Aorta (tissue), 5 donors: ENCODE results near the gene SLC6A6. TPM values are rescaled to one million over a fixed set of nuclear protein-coding genes. Genes with fewer than 3 reads are reported as not detected.

ENCODE experiments used
- ATAC-seq: fragments of 200-7000 bp; cut with Tn5 transposase; one replicate; pipeline ENCODE4 v1.9.1; 2022; ENCODE audit warnings: moderate library complexity; ENCODE audit not compliant: low FRiP score
- DNase-seq, 2 donors: peaks; one replicate each; pipeline ENCODE4 v3.0.0-alpha.2; 2020
- H3K27ac ChIP-seq, 2 donors: one replicate each; pipeline ENCODE4 v1.5.1; 2013; ENCODE audit warnings: low read length in 2 of 2, mild to moderate bottlenecking in 2 of 2, moderate library complexity in 2 of 2, control low read depth in 1 of 2, inconsistent platforms in 1 of 2, low read depth in 1 of 2
- H3K27me3 ChIP-seq, 2 donors: one replicate each; pipeline ENCODE4 v1.6.1; 2013; ENCODE audit warnings: control low read depth in 1 of 2, low read length in 1 of 2, mild to moderate bottlenecking in 1 of 2, moderate library complexity in 1 of 2; ENCODE audit not compliant: insufficient read depth in 2 of 2, control insufficient read depth in 1 of 2
- H3K36me3 ChIP-seq, 2 donors: one replicate each; pipeline ENCODE4 v1.6.1; 2013; ENCODE audit warnings: control low read depth in 1 of 2, low read length in 1 of 2, mild to moderate bottlenecking in 1 of 2; ENCODE audit not compliant: insufficient read depth in 2 of 2, control insufficient read depth in 1 of 2
- H3K4me1 ChIP-seq, 2 donors: one replicate each; pipeline ENCODE4 v1.6.1; 2013; ENCODE audit warnings: low read length in 2 of 2, control low read depth in 1 of 2, mild to moderate bottlenecking in 1 of 2, moderate library complexity in 1 of 2; ENCODE audit not compliant: insufficient read depth in 2 of 2, control insufficient read depth in 1 of 2
- H3K4me3 ChIP-seq, 2 donors: one replicate each; pipeline ENCODE4 v1.5.1; 2013; ENCODE audit warnings: low read length in 2 of 2, control low read depth in 1 of 2, mild to moderate bottlenecking in 1 of 2
- H3K9me3 ChIP-seq: one replicate; pipeline ENCODE4 v1.6.1; 2013; ENCODE audit warnings: mild to moderate bottlenecking, low read length; ENCODE audit not compliant: control insufficient read depth
- WGBS, 2 donors: extraction: QIAGEN DNeasy Blood & Tissue Kit; methylation state at CpG; one replicate each; pipeline ENCODE4 v1.1.7; 2013; 5-methylcytosine and 5-hydroxymethylcytosine counted together
- intact Hi-C, 2 donors: fragments of 100-400 bp; cut with DNase I; formaldehyde crosslinking; loops; one replicate each; pipeline versions ENCODE4 v1.14.2 to v1.15.0; 2022
- polyA plus RNA-seq, 2 donors: library from polyadenylated mRNA; stranded (reverse); fragments of 200-250 nt; gene quantifications; one replicate each; pipeline ENCODE4 v1.2.3, GENCODE V29; 2013
- total RNA-seq, 2 donors: library from RNA; stranded (reverse); fragmentation: NEBNext Ultra II Directional; extraction: Animal tissue kit (Norgen Biotek cat#: 25700); gene quantifications; one replicate each; pipeline ENCODE4 v1.2.1, GENCODE V29; 2021
- donor health status: healthy with polysubstance abuse.
- donor health status: Bipolar disorder and iron deficiency.
- donor health status: DM: no; HTN: no; CAD: no.
- donor health status: DM: no; HTN: no; CAD: no.
- donor health status: DM: yes; HTN: yes; CAD: no.

Gene SLC6A6
- total and polyA plus RNA-seq, 4 donors = 5.3 to 62.2 (median 21.3) TPM

- 66 to 74% methylated on average over 10 of the region's 10 CpGs for WGBS, 2 donors
- no peaks in the 10 kb centered on the region for H3K36me3 ChIP-seq
These were observed 94.9 kb downstream of the SLC6A6 start for GRCh38 chr3:14497321-14497720.

GRCh38 chr3:14502472-14502871 lies 100.1 kb downstream of the SLC6A6 start:
- intact Hi-C loops = no loop called here
- ATAC-seq (no peak), DNase-seq (no peak)
- H3K27me3 ChIP-seq = no peaks in the 10 kb centered on the region
- H3K36me3 ChIP-seq = no peaks in the 10 kb centered on the region
- peaks cover 5% of the 10 kb centered on the region for H3K9me3 ChIP-seq
- no peaks in the 10 kb centered on the region for H3K4me1 ChIP-seq
- no peak overlapping the region for H3K27ac ChIP-seq
- no peak overlapping the region for H3K4me3 ChIP-seq

More at GRCh38 chr3:14497321-14497720, 94.9 kb downstream of the SLC6A6 start:
- H3K27me3 ChIP-seq = no peaks in the 10 kb centered on the region
- no peak for ATAC-seq
- H3K27ac ChIP-seq = no peak overlapping the region
- no peaks in the 10 kb centered on the region for H3K9me3 ChIP-seq
- no peaks in the 10 kb centered on the region for H3K4me1 ChIP-seq
- peak in 1 of 2 donors; percentile 30 for DNase-seq
- H3K4me3 ChIP-seq = no peak overlapping the region
- intact Hi-C loops = no loop called here

GRCh38 chr3:14503033-14503705 lies 100.8 kb downstream of the SLC6A6 start:
- ATAC-seq = no peak

GRCh38 chr3:14503706-14504065 lies 101.3 kb downstream of the SLC6A6 start:
- Histone ChIP-seq H3K4me3 (no peak overlapping the region), H3K27ac (no peak overlapping the region), H3K4me1 (no peaks in the 10 kb centered on the region), H3K9me3 (peaks cover 5% of the 10 kb centered on the region), H3K36me3 (no peaks in the 10 kb centered on the region), H3K27me3 (no peaks in the 10 kb centered on the region)
- DNase-seq = peak in 1 of 2 donors; percentile 56
- no peak for ATAC-seq
- intact Hi-C loops = no loop called here
- WGBS, 2 donors = 93 to 94% methylated on average over 18 to 20 of the region's 20 CpGs

More at GRCh38 chr3:14503033-14503705, 100.8 kb downstream of the SLC6A6 start:
- Histone ChIP-seq H3K4me1 (no peaks in the 10 kb centered on the region), H3K27ac (no peak overlapping the region), H3K4me3 (no peak overlapping the region), H3K9me3 (peaks cover 5% of the 10 kb centered on the region), H3K36me3 (no peaks in the 10 kb centered on the region), H3K27me3 (no peaks in the 10 kb centered on the region)
- intact Hi-C loops = no loop called here
- WGBS, 2 donors = 95% methylated on average over 12 of the region's 12 CpGs
- DNase-seq = peak in 1 of 2 donors; percentile 25

GRCh38 chr3:14505001-14505802 lies 102.8 kb downstream of the SLC6A6 start:
- H3K27ac ChIP-seq = no peak overlapping the region
- H3K4me1 ChIP-seq = no peaks in the 10 kb centered on the region
- peaks cover 5% of the 10 kb centered on the region for H3K9me3 ChIP-seq
- no peak for DNase-seq
- intact Hi-C loops = no loop called here
- no peaks in the 10 kb centered on the region for H3K27me3 ChIP-seq
- H3K36me3 ChIP-seq = no peaks in the 10 kb centered on the region
- WGBS, 2 donors = 81 to 86% methylated on average over 22 of the region's 22 CpGs
- no peak for ATAC-seq
- H3K4me3 ChIP-seq = no peak overlapping the region

GRCh38 chr3:14505803-14506500 lies 103.5 kb downstream of the SLC6A6 start:
- no peaks in the 10 kb centered on the region for H3K27me3 ChIP-seq
- 80 to 86% methylated on average over 16 of the region's 16 CpGs for whole genome bisulfite sequencing, 2 donors
- ATAC-seq (no peak), DNase-seq (no peak)
- intact Hi-C loops = no loop called here
- no peak overlapping the region for H3K27ac ChIP-seq
- no peaks in the 10 kb centered on the region for H3K4me1 ChIP-seq
- H3K9me3 ChIP-seq = peaks cover 5% of the 10 kb centered on the region
- no peaks in the 10 kb centered on the region for H3K36me3 ChIP-seq
- no peak overlapping the region for H3K4me3 ChIP-seq

- Histone ChIP-seq H3K4me1 (no peaks in the 10 kb centered on the region), H3K27me3 (no peaks in the 10 kb centered on the region), H3K36me3 (no peaks in the 10 kb centered on the region), H3K27ac (no peak overlapping the region), H3K9me3 (peaks cover 5% of the 10 kb centered on the region), H3K4me3 (no peak overlapping the region)
- 90 to 91% methylated on average over 15 of the region's 15 CpGs for WGBS, 2 donors
- DNase-seq (no peak), ATAC-seq (no peak)
- intact Hi-C loops = no loop called here
These were observed 104.4 kb downstream of the SLC6A6 start for GRCh38 chr3:14506626-14507304.

- H3K4me1 ChIP-seq = no peaks in the 10 kb centered on the region
- intact Hi-C loops = no loop called here
- DNase-seq = no peak
These were observed 104.9 kb downstream of the SLC6A6 start for GRCh38 chr3:14507305-14507741.

More at GRCh38 chr3:14507305-14507741, 104.9 kb downstream of the SLC6A6 start:
- WGBS, 2 donors = 78% methylated on average over 13 of the region's 13 CpGs
- Histone ChIP-seq H3K4me3 (no peak overlapping the region), H3K9me3 (peaks cover 5% of the 10 kb centered on the region), H3K27ac (no peak overlapping the region), H3K27me3 (no peaks in the 10 kb centered on the region), H3K36me3 (no peaks in the 10 kb centered on the region)
- no peak for ATAC-seq
